OCI-LY7 (cell line): ENCODE results near the gene SLA2. TPM values are rescaled to one million over a fixed set of nuclear protein-coding genes. Genes with fewer than 3 reads are reported as not detected.
A peak's percentile ranks its signal among the peaks of the same experiment; 100 is the strongest.
"Not testable (repeated sequence)": the region's sequence is repeated elsewhere in the genome, so short reads cannot be mapped to it uniquely, and the experiment has no call there.

Source experiments
- Bru-seq: library from RNA; stranded (reverse); fragments of 400-500 nt; gene quantifications from one replicate; lab custom pipeline; 2021; lab: Mats Ljungman, UMichigan
- BruChase-seq, 2 experiments: library from RNA; stranded (reverse); fragments of 400-500 nt; gene quantifications; one replicate each; lab custom pipeline; 2021; lab: Mats Ljungman, UMichigan
- BruUV-seq: library from RNA; stranded (reverse); fragments of 400-500 nt; replicated peaks from 2 replicates; lab custom pipeline; 2021; lab: Mats Ljungman, UMichigan
- CTCF ChIA-PET: fragments of 300-600 bp; sonication (Branson Sonifier 250); formaldehyde crosslinking; loops from one replicate; lab custom pipeline; 2022; ENCODE audit warnings: antibody characterized with exemption; ENCODE audit not compliant: unreplicated experiment; lab: Charles Lee
- POLR2A ChIA-PET: fragments of 300-600 bp; sonication (Branson Sonifier 250); formaldehyde crosslinking; loops from one replicate; lab custom pipeline; 2022; ENCODE audit warnings: antibody characterized with exemption; lab: Charles Lee
- DNase-seq: peaks from one replicate; pipeline ENCODE4 v3.0.0-alpha.2; 2015; ENCODE audit warnings: low spot score
- H2AFZ ChIP-seq: fragments of 200-600 bp; sonication (generic), shearing (Covaris generic); 2 replicates; pipeline ENCODE4 v1.6.1; 2014; ENCODE audit warnings: mild to moderate bottlenecking, antibody characterized with exemption, low read length, moderate library complexity
- H3K27ac ChIP-seq: fragments of 200-600 bp; sonication (generic); 2 replicates; pipeline ENCODE4 v1.5.1; 2014; ENCODE audit warnings: mixed run types, low read depth, mild to moderate bottlenecking, moderate library complexity, low read length, inconsistent platforms; ENCODE audit not compliant: poor library complexity, severe bottlenecking
- H3K36me3 ChIP-seq: fragments of 200-600 bp; sonication (generic); 2 replicates; pipeline ENCODE4 v1.6.1; 2014; ENCODE audit warnings: mild to moderate bottlenecking, antibody characterized with exemption, low read length, moderate library complexity, mixed read lengths; ENCODE audit not compliant: insufficient read depth
- H3K4me1 ChIP-seq: fragments of 200-600 bp; sonication (generic); 2 replicates; pipeline ENCODE4 v1.5.1; 2014; ENCODE audit warnings: mild to moderate bottlenecking, low read length; ENCODE audit not compliant: insufficient read depth, poor library complexity, severe bottlenecking
- H3K4me2 ChIP-seq: fragments of 200-600 bp; sonication (generic); 2 replicates; pipeline ENCODE4 v1.6.1; 2014; ENCODE audit warnings: mild to moderate bottlenecking, low read length
- H3K4me3 ChIP-seq: fragments of 200-600 bp; sonication (generic); 2 replicates; pipeline ENCODE4 v1.5.1; 2014; ENCODE audit warnings: mild to moderate bottlenecking, low read depth, low read length; ENCODE audit not compliant: poor library complexity, severe bottlenecking
- H3K79me2 ChIP-seq: fragments of 200-600 bp; sonication (generic); 2 replicates; pipeline ENCODE4 v1.6.1; 2016; ENCODE audit warnings: low read depth, mild to moderate bottlenecking, low read length, moderate library complexity, mixed read lengths; ENCODE audit not compliant: insufficient read depth
- H3K9me2 ChIP-seq: fragments of 200-600 bp; sonication (generic); 2 replicates; pipeline ENCODE4 v1.6.1; 2016; ENCODE audit warnings: mild to moderate bottlenecking, low read length, mixed read lengths; ENCODE audit not compliant: insufficient read depth
- H3K9me3 ChIP-seq: fragments of 200-600 bp; sonication (generic); 2 replicates; pipeline ENCODE4 v1.6.1; 2014; ENCODE audit warnings: mild to moderate bottlenecking, mixed run types, low read length, mixed read lengths
- H4K20me1 ChIP-seq: fragments of 200-600 bp; sonication (generic); 2 replicates; pipeline ENCODE4 v1.6.1; 2014; ENCODE audit warnings: mild to moderate bottlenecking, antibody characterized with exemption, low read length, moderate library complexity, mixed read lengths; ENCODE audit not compliant: insufficient read depth
- EZH2phosphoT487 ChIP-seq: fragments of 200-600 bp; sonication (generic); IDR thresholded peaks from 2 replicates; pipeline ENCODE4 v1.6.1; 2018; ENCODE audit warnings: low read depth, borderline replicate concordance, mild to moderate bottlenecking, mixed run types, antibody characterized with exemption, low read length, moderate library complexity, mixed read lengths
- intact Hi-C: fragments of 100-400 bp; cut with micrococcal nuclease; formaldehyde crosslinking; loops from one replicate; pipeline ENCODE4 v1.10.0; 2022; ENCODE audit not compliant: unreplicated experiment
- long read RNA-seq: library from polyadenylated mRNA; stranded (forward); transcript quantifications from one replicate; pipeline ENCODE4 v2.0.0, GENCODE V29; 2022
- total RNA-seq, 2 experiments: library from RNA; depleted of rRNA in 1 of 2; stranded (reverse); fragments of >200 nt in 1 of 2; shearing (Covaris generic) in 1 of 2; gene quantifications; 2 replicates each; pipeline ENCODE4 v1.2.3, GENCODE V29; 2014 to 2022
- TF ChIP-seq, protein P1 (sequence below): fragments of 200-600 bp; sonication (generic); conservative IDR thresholded peaks from 2 replicates; pipeline ENCODE4 v1.5.1; 2014; ENCODE audit warnings: mild to moderate bottlenecking, antibody characterized with exemption, low read length, moderate library complexity, mixed read lengths

The SLA2 gene
- total RNA-seq (2014; rRNA removed; shearing (Covaris generic)) = 1.5 and 2.0 TPM in 2 replicates
- total RNA-seq (2022) = 4.1 and 5.0 TPM in 2 replicates
- percentile 38 among the genes with signal in this experiment for Bru-seq, nascent RNA
- percentile 37 among the genes with signal in this experiment for BruChase-seq, experiment 1, labeled RNA remaining after a 6-hour chase
- percentile 36 among the genes with signal in this experiment for BruChase-seq, experiment 2, labeled RNA remaining after a 2-hour chase
- long read RNA-seq, partial matches to known transcripts = 0 of 6 reads
- long read RNA-seq, other reads (novel, unspliced or antisense) = 5 of 6 reads

GRCh38 chr20:36645998-36646397 lies at the start of gene SLA2:
SLA2 (minus strand) TSS chr20:36646196; CDS start chr20:36641335, 4,861 bp downstream.
- H3K4me1 ChIP-seq = peaks cover 26% of the 10 kb centered on the region
- intact Hi-C loops = no loop called here
- POLR2A ChIA-PET = interaction anchor here (0.6 to 1.2 kb wide), 4 partner anchors 15 to 453 kb away, joined by 3 to 6 read pairs (median 3); no protein-coding TSS in a partner anchor
- no peaks in the 10 kb centered on the region for H3K9me3 ChIP-seq
- no peaks in the 10 kb centered on the region for H3K79me2 ChIP-seq
- H3K4me3 ChIP-seq = no peak within 1 kb of the TSS
- BruUV-seq = no TSS peak
- H3K4me2 ChIP-seq = peak within 1 kb of the TSS; percentile 15
- peak within 1 kb of the TSS; percentile 58 for H2AFZ ChIP-seq
- no peaks in the 10 kb centered on the region for H3K36me3 ChIP-seq
- CTCF ChIA-PET = no interaction called here
- no peaks in the 10 kb centered on the region for H3K9me2 ChIP-seq
- peak; percentile 56 for DNase-seq
- TF ChIP-seq, protein P1, sequence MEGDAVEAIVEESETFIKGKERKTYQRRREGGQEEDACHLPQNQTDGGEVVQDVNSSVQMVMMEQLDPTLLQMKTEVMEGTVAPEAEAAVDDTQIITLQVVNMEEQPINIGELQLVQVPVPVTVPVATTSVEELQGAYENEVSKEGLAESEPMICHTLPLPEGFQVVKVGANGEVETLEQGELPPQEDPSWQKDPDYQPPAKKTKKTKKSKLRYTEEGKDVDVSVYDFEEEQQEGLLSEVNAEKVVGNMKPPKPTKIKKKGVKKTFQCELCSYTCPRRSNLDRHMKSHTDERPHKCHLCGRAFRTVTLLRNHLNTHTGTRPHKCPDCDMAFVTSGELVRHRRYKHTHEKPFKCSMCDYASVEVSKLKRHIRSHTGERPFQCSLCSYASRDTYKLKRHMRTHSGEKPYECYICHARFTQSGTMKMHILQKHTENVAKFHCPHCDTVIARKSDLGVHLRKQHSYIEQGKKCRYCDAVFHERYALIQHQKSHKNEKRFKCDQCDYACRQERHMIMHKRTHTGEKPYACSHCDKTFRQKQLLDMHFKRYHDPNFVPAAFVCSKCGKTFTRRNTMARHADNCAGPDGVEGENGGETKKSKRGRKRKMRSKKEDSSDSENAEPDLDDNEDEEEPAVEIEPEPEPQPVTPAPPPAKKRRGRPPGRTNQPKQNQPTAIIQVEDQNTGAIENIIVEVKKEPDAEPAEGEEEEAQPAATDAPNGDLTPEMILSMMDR = no peak
- no peak for TF ChIP-seq EZH2phosphoT487
- H4K20me1 ChIP-seq = no peaks in the 10 kb centered on the region
- H3K27ac ChIP-seq = no peak within 1 kb of the TSS

DNA sequence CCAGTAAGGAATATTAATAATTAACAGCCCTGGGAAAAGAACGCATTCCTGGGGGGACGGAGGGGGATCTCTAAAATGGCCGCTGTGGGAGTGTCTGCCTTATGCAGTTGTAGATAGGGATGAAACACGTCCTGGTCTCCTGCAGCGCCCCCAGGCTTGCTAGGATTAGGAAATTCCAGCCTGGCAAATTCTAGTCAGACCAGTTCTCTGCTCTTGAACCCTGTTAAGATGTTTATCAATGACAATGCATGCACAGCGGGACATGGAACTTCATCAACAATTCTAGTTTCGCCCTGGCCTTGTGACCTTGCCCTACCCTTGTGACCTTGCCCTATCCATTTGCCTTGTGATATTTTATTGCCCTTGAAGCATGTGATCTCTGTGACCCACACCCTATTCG lies 49.5 kb upstream of the SLA2 start:
- H3K4me2 ChIP-seq, H3K9me2 ChIP-seq, H2AFZ ChIP-seq, H4K20me1 ChIP-seq, DNase-seq, H3K4me1 ChIP-seq, H3K36me3 ChIP-seq, H3K4me3 ChIP-seq, POLR2A ChIA-PET, CTCF ChIA-PET, H3K27ac ChIP-seq, H3K79me2 ChIP-seq, BruUV-seq, H3K9me3 ChIP-seq, intact Hi-C loops: not testable (repeated sequence)

DNA sequence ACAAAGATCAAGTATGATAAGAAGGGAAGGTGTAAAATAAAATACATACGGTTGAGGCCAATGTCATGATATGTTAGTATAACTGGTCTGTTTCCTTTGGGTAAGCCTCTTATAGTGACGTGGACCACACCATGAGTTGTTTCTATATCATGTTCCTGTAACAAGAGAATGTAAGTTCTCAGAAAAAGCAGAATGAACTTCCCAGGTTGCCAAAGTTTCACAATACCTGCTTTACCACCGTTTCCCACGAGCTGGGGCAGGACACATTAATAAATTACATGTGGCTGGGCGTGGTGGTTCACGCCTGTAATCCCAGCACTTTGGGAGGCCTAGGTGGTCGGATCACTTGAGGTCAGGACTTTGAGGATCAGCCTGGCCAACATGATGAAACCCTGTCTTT lies 42.6 kb upstream of the SLA2 start:
- intact Hi-C loops = no loop called here
- Histone ChIP-seq H3K79me2 (no peaks in the 10 kb centered on the region), H4K20me1 (no peaks in the 10 kb centered on the region), H3K4me3 (no peak overlapping the region), H3K4me1 (no peaks in the 10 kb centered on the region), H3K27ac (no peak overlapping the region), H3K36me3 (peaks cover 15% of the 10 kb centered on the region; the same call in 1 of the 2 replicates), H3K9me3 (no peaks in the 10 kb centered on the region), H2AFZ (no peak overlapping the region), H3K4me2 (no peak overlapping the region), H3K9me2 (no peaks in the 10 kb centered on the region)
- ChIA-PET CTCF (no interaction called here), POLR2A (interaction anchor here (0.6 kb wide), 1 partner anchor 62 kb away, joined by 6 read pairs; no protein-coding TSS in a partner anchor)
- DNase-seq = no peak
- TF ChIP-seq, protein P1 = no peak
- TF ChIP-seq EZH2phosphoT487 = no peak
- no TSS peak for BruUV-seq
